ENCODE results near the gene HHAT. TPM values are rescaled to one million over a fixed set of nuclear protein-coding genes. Genes with fewer than 3 reads are reported as not detected.
"Not testable (repeated sequence)": the region's sequence is repeated elsewhere in the genome, so short reads cannot be mapped to it uniquely, and the experiment has no call there.

The HHAT gene
- total RNA-seq, 2 donors from 2014 or later: 4.5 to 4.6 TPM

- Histone ChIP-seq H3K9me3 (no peaks in the 10 kb centered on the region), H3K27me3 (replicated peaks; ENCODE audit: insufficient read depth) (no peaks in the 10 kb centered on the region), H3K36me3 (no peaks in the 10 kb centered on the region), H3K27ac (no peak overlapping the region), H3K4me1 (ENCODE audit: control insufficient read depth in 1 of 2, low read depth in 2 of 2) (no peaks in the 10 kb centered on the region), H3K4me3 (no peak overlapping the region)
- DNase-seq (ENCODE audit: low spot score): no peak
- TF ChIP-seq, protein P1, sequence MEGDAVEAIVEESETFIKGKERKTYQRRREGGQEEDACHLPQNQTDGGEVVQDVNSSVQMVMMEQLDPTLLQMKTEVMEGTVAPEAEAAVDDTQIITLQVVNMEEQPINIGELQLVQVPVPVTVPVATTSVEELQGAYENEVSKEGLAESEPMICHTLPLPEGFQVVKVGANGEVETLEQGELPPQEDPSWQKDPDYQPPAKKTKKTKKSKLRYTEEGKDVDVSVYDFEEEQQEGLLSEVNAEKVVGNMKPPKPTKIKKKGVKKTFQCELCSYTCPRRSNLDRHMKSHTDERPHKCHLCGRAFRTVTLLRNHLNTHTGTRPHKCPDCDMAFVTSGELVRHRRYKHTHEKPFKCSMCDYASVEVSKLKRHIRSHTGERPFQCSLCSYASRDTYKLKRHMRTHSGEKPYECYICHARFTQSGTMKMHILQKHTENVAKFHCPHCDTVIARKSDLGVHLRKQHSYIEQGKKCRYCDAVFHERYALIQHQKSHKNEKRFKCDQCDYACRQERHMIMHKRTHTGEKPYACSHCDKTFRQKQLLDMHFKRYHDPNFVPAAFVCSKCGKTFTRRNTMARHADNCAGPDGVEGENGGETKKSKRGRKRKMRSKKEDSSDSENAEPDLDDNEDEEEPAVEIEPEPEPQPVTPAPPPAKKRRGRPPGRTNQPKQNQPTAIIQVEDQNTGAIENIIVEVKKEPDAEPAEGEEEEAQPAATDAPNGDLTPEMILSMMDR (IDR thresholded peaks at IDR 0.05): no peak
- ATAC-seq (ENCODE audit: insufficient number of reproducible peaks, low FRiP score, low read depth): no peak
Observed at GRCh38 chr1:210654176-210654981, 325.7 kb downstream of the HHAT start.

DNA sequence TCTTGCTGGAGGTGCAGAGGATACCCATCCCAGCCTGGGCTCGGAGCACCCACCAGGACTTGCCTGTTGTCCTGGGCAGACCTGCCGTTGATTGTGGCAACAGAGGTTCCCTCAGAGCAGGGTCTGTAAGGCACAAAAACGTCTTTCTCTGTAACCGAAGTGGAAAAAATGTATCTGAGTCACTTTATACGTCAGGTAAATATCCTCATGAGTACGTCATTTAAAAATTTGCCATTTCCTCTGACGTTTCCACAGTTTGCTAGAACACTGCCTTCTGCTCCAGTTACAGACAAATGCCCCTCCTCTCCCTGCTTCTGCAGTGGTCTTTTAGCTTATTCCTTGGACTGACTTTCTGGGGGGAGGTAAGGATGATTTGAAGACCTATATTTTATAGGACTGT is 326.8 kb downstream of the HHAT start:
- Histone ChIP-seq H3K27ac (no peak overlapping the region), H3K9me3 (no peaks in the 10 kb centered on the region), H3K4me3 (no peak overlapping the region), H3K27me3 (replicated peaks; ENCODE audit: insufficient read depth) (no peaks in the 10 kb centered on the region), H3K4me1 (ENCODE audit: control insufficient read depth in 1 of 2, low read depth in 2 of 2) (no peaks in the 10 kb centered on the region), H3K36me3 (no peaks in the 10 kb centered on the region)
- no peak for DNase-seq (ENCODE audit: low spot score)
- ATAC-seq (ENCODE audit: insufficient number of reproducible peaks, low FRiP score, low read depth): no peak
- TF ChIP-seq, protein P1 (IDR thresholded peaks at IDR 0.05): no peak

- no peaks in the 10 kb centered on the region for H3K9me3 ChIP-seq
- no peak overlapping the region for H3K4me3 ChIP-seq
- TF ChIP-seq, protein P1 (IDR thresholded peaks at IDR 0.05): no peak
- DNase-seq (ENCODE audit: low spot score): no peak
- H3K27ac ChIP-seq: no peak overlapping the region
- H3K36me3 ChIP-seq: no peaks in the 10 kb centered on the region
- H3K27me3 ChIP-seq (replicated peaks; ENCODE audit: insufficient read depth): no peaks in the 10 kb centered on the region
- no peaks in the 10 kb centered on the region for H3K4me1 ChIP-seq (ENCODE audit: control insufficient read depth in 1 of 2, low read depth in 2 of 2)
- ATAC-seq (ENCODE audit: insufficient number of reproducible peaks, low FRiP score, low read depth): no peak
Observed at GRCh38 chr1:210657806-210658205, 329.1 kb downstream of the HHAT start.

DNA sequence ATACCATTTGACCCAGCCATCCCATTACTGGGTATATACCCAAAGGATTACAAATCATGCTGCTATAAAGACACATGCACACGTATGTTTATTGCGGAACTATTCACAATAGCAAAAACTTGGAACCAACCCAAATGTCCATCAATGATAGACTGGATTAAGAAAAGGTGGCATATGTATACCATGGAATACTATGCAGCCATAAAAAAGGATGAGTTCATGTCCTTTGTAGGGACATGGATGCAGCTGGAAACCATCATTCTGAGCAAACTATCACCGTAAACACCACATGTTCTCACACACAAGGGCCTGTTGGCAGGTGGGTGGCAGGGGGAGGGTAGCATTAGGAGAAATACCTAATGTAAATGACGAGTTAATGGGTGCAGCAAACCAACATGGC is 332.8 kb downstream of the HHAT start:
- not testable (repeated sequence) for H3K36me3 ChIP-seq; DNase-seq (ENCODE audit: low spot score); ATAC-seq (ENCODE audit: insufficient number of reproducible peaks, low FRiP score, low read depth); H3K27me3 ChIP-seq (replicated peaks; ENCODE audit: insufficient read depth); H3K9me3 ChIP-seq; H3K4me1 ChIP-seq (ENCODE audit: control insufficient read depth in 1 of 2, low read depth in 2 of 2); H3K4me3 ChIP-seq; H3K27ac ChIP-seq

GRCh38 chr1:210662291-210663050 is 333.8 kb downstream of the HHAT start:
- H3K27me3 ChIP-seq (replicated peaks; ENCODE audit: insufficient read depth): no peaks in the 10 kb centered on the region
- H3K9me3 ChIP-seq: no peaks in the 10 kb centered on the region
- no peaks in the 10 kb centered on the region for H3K36me3 ChIP-seq
- TF ChIP-seq, protein P1 (IDR thresholded peaks at IDR 0.05): no peak
- H3K4me3 ChIP-seq: no peak overlapping the region
- no peak for ATAC-seq (ENCODE audit: insufficient number of reproducible peaks, low FRiP score, low read depth)
- H3K4me1 ChIP-seq (ENCODE audit: control insufficient read depth in 1 of 2, low read depth in 2 of 2): no peaks in the 10 kb centered on the region
- no peak overlapping the region for H3K27ac ChIP-seq
- no peak for DNase-seq (ENCODE audit: low spot score)

Measured in thoracic aorta (tissue), 2 donors.